KOPT-K1 (cell line): ENCODE data around the gene CACNG4.
"Not testable (repeated sequence)": the region's sequence is repeated elsewhere in the genome, so short reads cannot be mapped to it uniquely, and the experiment has no call there.

Source experiments
- H3K27ac ChIP-seq: fragments of 200-600 bp; sonication (generic); 2 replicates; pipeline ENCODE4 v1.5.1; 2016; ENCODE audit warnings: antibody characterized with exemption, mild to moderate bottlenecking, low read depth, low read length; ENCODE audit not compliant: poor library complexity, severe bottlenecking
- H3K36me3 ChIP-seq: fragments of 200-600 bp; sonication (generic); 2 replicates; pipeline ENCODE4 v1.5.1; 2017; ENCODE audit warnings: antibody characterized with exemption, mild to moderate bottlenecking, low read length, moderate library complexity; ENCODE audit not compliant: insufficient read depth
- H3K9me3 ChIP-seq: fragments of 200-600 bp; sonication (generic); 2 replicates; pipeline ENCODE4 v1.5.1; 2017; ENCODE audit warnings: antibody characterized with exemption, low read length, mild to moderate bottlenecking; ENCODE audit not compliant: insufficient read depth, poor library complexity, severe bottlenecking

The CACNG4 gene

DNA sequence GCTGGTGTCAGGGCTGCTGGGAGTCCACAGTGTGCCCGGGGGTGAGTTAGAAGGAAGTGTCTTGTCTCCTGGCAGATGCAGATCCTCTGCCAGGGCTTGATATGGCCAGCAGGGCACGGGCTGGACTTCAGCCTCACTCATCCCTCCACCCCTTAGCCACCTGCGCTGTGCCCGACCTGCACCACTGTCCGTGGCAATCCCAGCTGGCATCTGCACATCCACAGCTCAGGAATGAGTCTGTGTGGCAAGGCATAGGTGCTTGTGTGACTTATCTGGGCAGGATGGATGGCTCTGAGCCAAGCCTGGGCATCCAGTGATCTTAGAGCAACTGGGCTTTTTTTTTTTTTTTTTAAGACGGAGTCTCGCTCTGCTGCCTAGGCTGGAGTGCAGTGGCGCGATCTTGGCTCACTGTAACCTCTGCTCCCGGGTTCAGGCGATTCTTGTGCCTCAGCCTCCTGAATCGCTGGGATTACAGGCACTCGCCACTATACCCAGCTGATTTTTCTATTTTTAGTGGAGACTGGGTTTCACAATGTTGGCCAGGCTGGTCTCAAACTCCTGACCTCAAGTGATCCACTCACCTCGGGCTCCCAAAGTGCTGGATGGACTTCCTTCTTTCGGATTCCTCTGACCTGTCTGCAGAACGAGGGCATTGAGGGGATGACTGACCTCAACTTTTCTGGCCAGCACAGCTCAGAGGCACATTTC lies 57.4 kb downstream of the CACNG4 start:
- no peaks in the 10 kb centered on the region for H3K9me3 ChIP-seq
- no peak overlapping the region for H3K27ac ChIP-seq
- no peaks in the 10 kb centered on the region for H3K36me3 ChIP-seq

DNA sequence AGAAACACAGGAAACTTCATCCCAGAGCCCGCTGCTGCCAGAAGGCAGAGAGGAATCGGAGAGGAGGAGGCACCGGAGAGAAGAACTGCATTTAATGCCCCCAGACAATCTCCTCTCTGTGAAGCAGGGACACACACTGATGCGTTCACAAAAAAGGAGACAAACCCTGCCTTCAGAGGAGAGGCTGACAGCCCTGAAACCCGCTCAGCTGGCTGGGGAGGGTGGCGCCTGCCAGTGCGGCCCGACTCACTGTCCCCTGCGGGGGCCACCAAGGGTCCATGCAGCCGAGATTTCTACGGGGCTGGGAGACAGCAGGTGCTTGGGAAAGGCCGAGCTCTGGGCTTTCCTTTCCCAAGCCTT lies 57.9 kb downstream of the CACNG4 start:
- no peaks in the 10 kb centered on the region for H3K9me3 ChIP-seq

DNA sequence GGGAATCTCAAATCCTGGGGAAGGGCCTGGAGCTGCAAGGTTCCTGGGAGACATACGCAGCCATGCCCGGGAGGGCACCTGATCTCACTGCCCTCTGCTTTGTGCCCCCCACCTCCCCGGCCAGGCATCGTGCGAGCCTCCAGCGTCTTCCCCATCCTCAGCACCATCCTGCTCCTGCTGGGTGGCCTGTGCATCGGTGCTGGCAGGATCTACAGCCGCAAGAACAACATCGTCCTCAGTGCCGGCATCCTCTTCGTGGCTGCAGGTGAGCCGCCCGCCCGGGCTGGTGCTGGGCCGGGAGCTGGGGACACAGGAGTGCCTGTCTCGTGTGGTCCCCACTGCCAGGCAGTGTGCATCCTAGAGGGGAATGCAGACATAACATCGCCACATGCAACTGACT lies 60.2 kb downstream of the CACNG4 start:
- H3K9me3 ChIP-seq = no peaks in the 10 kb centered on the region
- no peaks in the 10 kb centered on the region for H3K36me3 ChIP-seq
- no peak overlapping the region for H3K27ac ChIP-seq

More for the DNA sequence above, 57.9 kb downstream of the CACNG4 start:
- no peak overlapping the region for H3K27ac ChIP-seq
- no peaks in the 10 kb centered on the region for H3K36me3 ChIP-seq

DNA sequence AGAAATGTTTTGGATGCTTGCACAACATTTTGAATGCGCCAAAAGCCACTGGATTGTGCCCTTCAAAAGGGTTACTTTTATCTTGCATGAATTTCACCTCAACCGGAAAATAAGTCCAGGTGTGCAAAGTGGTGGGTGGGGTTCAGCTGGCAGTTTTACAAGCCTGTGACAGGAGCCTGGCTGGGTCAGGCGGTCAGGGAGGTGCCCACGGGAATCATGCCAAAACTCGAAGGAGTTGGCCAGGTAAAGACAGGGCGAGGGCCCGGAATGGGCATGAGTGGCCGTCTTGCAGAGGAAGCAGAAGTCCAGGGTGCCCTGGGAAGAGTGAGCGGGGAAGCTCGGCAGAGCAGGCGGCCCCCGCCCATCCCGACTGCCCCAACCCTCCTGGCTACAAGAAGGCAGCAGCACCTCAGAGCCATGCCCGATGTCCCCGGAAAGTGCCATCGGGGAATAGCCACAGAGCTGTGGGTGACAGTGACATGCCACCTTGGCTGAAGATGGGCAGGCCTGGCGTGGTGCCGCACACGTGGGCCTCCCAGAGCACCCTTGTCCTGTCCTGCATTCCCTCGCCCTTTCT lies 60.8 kb downstream of the CACNG4 start:
- no peaks in the 10 kb centered on the region for H3K9me3 ChIP-seq
- no peaks in the 10 kb centered on the region for H3K36me3 ChIP-seq
- no peak overlapping the region for H3K27ac ChIP-seq

DNA sequence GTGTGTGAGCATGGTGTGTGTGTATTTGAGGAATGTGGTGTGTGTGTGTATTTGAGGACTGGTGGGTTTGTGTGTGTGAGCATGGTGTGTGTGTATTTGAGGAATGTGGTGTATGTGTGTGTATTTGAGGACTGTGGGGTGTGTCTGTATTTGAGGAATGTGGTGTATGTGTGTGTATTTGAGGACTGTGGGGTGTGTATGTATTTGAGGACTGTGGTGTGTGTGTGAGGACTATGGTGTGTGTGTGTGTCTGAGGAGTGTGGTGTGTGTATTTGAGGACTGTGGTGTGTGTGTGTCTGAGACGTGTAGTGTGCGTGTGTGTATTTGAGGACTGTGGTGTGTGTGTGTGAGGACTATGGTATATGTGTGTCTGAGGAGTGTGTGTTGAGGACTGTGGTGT lies 61.8 kb downstream of the CACNG4 start:
- no peaks in the 10 kb centered on the region for H3K9me3 ChIP-seq
- no peaks in the 10 kb centered on the region for H3K36me3 ChIP-seq
- H3K27ac ChIP-seq = no peak overlapping the region

DNA sequence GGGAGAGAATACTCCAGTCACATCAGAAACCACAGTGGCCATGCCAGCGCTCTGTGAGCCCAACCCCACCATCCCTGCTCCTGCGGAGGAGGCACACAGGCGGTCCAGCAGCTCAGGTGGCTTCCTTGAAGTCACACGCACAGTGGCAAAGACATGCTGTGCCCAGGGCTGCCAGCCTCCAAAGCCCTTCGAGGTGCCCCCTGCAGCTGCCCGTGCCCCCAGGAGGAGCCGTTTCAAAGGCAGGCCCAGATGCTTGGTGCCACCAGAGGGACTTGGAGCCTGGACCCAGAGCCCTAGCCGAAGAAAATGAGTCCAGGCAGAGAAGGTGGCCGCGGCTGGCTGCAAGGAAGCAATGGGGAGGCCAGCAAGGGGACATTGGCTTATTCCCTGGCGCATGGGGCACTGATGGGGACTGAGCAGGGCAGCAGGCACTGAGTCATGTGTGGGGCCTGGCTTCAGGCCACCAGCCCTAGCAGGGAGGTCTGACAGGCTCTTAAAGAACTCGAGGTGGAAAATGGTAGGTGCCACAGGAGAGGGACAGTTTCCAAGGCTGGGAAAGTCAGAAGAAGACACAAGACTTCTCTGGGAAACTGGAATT lies 62.6 kb downstream of the CACNG4 start:
- Histone ChIP-seq H3K9me3 (no peaks in the 10 kb centered on the region), H3K27ac (no peak overlapping the region), H3K36me3 (no peaks in the 10 kb centered on the region)

DNA sequence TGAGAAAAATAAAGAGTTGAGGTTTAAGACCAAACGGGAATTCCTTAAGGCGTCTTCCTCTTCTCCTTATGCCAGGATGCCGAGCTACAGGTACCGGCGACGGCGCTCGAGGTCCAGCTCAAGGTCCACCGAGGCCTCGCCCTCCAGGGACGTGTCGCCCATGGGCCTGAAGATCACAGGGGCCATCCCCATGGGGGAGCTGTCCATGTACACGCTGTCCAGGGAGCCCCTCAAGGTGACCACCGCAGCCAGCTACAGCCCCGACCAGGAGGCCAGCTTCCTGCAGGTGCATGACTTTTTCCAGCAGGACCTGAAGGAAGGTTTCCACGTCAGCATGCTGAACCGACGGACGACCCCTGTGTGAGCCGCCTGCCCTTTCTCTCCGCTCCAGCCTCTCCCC lies 66.1 kb downstream of the CACNG4 start:
- Histone ChIP-seq H3K9me3 (no peaks in the 10 kb centered on the region), H3K36me3 (no peaks in the 10 kb centered on the region), H3K27ac (no peak overlapping the region)

DNA sequence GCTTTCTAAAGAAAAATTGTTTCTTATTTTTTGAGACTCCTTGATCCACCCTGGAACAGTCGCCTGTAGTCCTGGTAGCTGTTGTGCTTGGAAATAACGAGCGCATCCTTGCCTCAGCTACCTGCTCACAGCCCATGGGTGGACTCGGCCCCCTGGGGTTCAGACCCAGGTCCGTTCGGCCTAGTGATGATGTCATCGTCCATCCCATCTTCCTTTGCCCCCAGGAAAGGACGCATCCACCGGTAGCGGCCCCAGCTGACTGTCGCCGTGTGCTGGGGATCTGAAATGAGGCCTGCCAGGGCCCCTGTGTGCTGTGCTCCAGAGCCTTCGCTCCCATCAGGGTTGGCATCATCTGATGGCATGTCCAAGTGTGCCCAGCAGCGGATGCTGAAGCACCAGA lies 67.9 kb downstream of the CACNG4 start:
- Histone ChIP-seq H3K9me3 (no peaks in the 10 kb centered on the region), H3K36me3 (no peaks in the 10 kb centered on the region), H3K27ac (no peak overlapping the region)

DNA sequence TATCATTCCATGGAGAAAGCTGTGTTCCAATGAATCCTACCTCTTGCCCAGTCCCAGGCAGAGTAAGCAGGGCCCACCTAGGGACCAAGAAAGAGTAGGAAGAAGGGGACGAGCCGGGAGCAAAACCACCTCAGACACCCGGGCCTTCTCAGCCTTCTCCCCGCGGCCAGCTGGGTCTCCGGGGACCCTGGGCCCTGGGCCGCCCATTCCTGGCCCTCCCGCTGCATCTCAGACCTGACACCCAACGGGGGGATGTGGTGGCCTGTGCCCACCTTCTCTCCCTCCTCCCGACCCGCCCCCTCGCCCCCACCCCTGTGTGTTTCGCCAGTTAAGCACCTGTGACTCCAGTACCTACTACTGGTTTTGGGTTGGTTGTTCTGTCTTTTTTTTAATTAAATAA lies 68.5 kb downstream of the CACNG4 start:
- Histone ChIP-seq H3K9me3 (no peaks in the 10 kb centered on the region), H3K27ac (no peak overlapping the region), H3K36me3 (no peaks in the 10 kb centered on the region)

DNA sequence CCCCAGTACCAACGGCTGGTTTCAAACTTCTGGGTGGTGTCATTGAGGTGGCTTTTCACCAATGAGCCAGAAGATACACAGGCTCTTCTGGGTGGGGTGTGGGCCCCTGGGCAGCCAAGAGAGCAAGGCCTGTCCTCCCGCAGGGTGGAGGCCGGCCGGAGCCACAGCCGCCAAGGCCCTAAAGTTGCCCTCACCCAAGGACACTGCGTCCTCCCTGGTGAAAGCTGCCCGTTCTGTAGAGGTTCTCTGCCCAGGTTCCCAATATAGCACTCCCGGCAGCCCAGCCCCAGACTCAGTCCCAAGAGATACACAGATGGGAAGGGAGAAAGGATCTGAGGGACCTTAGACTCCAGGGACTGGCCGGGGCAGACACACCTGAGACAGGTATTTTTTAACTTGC lies 69.1 kb downstream of the CACNG4 start:
- Histone ChIP-seq H3K27ac (no peak overlapping the region), H3K9me3 (no peaks in the 10 kb centered on the region), H3K36me3 (no peaks in the 10 kb centered on the region)

DNA sequence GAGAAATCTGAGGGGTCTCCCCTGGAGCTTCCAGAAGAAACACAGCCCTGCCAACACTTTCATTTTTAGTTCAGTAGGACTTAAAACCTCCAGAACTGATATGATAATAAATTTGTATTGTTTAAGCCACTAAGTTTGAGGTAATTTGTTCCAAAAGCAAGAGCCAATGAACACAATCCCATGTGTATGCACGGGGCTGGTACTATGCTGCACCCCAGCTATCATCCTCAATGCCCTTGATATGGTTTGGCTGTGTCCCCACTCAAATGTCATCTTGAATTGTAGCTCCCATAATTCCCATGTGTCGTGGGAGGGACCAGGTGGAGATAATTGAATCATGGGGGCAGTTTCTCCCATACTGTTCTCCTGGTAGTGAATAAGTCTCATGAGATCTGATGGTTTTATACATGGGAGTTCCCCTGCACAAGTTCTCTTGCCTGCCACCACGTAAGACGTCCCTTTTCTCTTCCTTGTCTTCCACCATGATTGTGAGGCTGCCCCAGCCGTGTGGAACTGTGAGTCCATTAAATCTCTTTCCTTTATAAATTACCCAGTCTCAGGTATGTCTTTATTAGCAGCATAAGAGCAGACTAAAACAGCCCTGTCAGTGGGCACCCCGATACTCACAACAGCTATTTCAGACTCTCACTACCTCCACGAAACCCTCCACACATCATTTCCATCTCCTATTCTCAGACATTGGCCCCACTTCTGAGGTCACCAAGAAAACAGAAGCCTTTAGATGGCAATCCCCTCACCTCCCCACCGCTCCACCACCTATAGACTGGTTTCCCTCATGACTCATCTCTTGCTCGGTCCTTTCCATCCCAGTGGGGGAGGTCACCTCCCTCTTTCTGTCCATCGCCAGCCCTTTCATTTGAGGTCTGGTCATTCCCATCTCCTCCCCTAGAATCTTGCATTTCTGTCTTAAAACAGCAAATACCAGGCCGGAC lies 70.9 kb downstream of the CACNG4 start:
- no peak overlapping the region for H3K27ac ChIP-seq
- no peaks in the 10 kb centered on the region for H3K9me3 ChIP-seq
- H3K36me3 ChIP-seq = no peaks in the 10 kb centered on the region

DNA sequence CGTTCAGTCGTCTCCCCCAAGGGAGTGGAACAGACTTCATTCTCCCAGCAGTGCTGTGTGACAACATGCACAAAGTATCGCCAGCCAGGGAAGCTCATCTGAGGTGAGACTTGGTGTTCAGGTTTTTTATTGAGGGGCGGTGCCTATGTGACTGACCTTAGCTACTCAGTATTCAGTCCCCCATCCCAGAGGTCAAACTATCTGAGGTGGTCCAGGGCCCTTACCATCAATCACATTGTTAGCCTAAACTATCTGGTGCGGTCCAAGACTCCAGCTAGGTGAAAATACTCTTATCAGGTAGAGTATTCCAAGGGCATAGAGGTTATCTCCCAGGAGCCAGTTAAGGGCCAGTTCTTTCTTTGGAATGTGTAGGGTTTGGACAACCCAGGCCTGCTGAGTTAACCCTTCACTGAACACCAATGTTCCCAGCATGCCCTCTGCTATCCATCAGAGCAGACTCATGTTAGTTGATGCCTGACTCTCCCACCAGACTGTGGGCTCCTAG lies 74.4 kb downstream of the CACNG4 start:
- H3K27ac ChIP-seq = no peak overlapping the region
- no peaks in the 10 kb centered on the region for H3K36me3 ChIP-seq
- H3K9me3 ChIP-seq = no peaks in the 10 kb centered on the region

DNA sequence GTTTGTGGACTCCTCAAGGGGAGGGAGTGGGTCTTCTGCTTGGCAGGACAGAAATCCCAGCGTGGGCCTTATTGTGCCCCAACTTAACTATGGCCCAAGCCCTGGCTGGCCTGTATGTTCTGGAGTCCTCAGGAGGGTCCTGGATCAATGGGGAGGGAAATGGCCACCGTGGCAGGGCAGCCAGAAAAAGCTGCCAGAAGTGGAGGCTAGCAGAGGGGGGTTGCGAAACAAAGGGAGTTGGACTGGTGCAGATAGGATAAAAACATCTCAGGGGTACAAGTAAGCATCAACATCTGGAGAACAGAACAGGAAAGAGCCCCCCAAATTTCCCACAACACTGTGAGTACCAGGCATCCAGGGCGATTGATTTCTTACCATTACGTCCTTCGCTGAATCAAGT lies 76.1 kb downstream of the CACNG4 start:
- no peak overlapping the region for H3K27ac ChIP-seq
- H3K36me3 ChIP-seq = no peaks in the 10 kb centered on the region
- H3K9me3 ChIP-seq = no peaks in the 10 kb centered on the region

DNA sequence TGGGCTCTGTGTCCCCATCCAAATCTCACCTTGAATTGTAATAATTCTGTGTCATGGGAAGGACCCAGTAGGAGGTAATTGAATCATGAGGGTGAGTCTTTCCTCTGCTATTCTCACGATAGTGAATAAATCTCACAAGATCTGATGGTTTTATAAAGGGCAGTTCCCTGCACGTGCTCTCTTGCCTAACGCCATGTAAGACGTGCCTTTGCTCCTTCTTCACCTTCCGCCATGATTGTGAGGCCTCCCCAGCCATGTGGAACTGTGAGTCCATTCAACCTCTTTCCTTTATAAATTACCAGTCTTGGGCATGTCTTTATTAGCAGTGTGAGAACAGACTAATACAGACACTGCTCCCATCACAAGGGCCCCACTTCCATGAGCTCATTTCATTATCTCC lies 76.6 kb downstream of the CACNG4 start:
- H3K27ac ChIP-seq, H3K9me3 ChIP-seq, H3K36me3 ChIP-seq: not testable (repeated sequence)

DNA sequence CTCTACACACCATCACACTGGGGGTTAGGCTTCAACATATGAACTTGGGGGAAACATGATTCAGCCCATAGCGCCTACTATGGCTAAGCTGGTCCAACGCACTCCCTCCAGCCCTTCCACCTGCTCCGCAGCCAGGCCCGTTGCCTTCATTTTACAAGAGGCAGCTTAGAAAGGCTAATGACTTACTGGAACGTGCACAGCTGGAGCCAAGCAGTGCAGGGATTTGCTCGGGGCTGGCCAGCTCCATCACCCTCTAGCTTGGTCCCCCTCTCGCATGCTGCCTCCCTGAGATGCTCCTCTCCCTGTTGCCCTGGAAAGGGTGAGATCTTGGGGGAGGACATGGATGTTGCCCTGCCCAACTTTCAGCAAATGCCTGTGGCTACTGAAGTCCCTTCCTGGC lies 77.0 kb downstream of the CACNG4 start:
- H3K9me3 ChIP-seq = no peaks in the 10 kb centered on the region
- no peaks in the 10 kb centered on the region for H3K36me3 ChIP-seq
- H3K27ac ChIP-seq = no peak overlapping the region
